Activated CD8-positive, alpha-beta T cell treated with anti-CD3 and anti-CD28 coated beads for 36 hours (primary cell): ENCODE results near the gene EZR. TPM values are rescaled to one million over a fixed set of nuclear protein-coding genes. Genes with fewer than 3 reads are reported as not detected.

Experiments used
- ATAC-seq: fragments of 200-7000 bp; cut with Tn5 transposase; one replicate; pipeline ENCODE4 v1.10.0; 2021; ENCODE audit warnings: mild to moderate bottlenecking, moderate library complexity
- CTCF ChIA-PET: fragments of 350-600 bp; sonication (Branson Sonifier 250); formaldehyde crosslinking; loops from one replicate; lab custom pipeline; 2021; ENCODE audit warnings: antibody characterized with exemption; lab: Charles Lee
- POLR2A ChIA-PET: fragments of 350-600 bp; sonication (Branson Sonifier 250); formaldehyde crosslinking; loops from one replicate; lab custom pipeline; 2021; ENCODE audit warnings: antibody characterized with exemption; lab: Charles Lee
- DNase-seq: peaks from one replicate; pipeline ENCODE4 v3.0.0-alpha.2; 2020
- H3K27ac Mint-ChIP-seq: one replicate; pipeline ENCODE4 v1.8.0; 2021; ENCODE audit warnings: mild to moderate bottlenecking, mixed read lengths
- H3K27me3 Mint-ChIP-seq: one replicate; pipeline ENCODE4 v1.8.0; 2021; ENCODE audit warnings: mixed read lengths
- H3K36me3 Mint-ChIP-seq: one replicate; pipeline ENCODE4 v1.8.0; 2021; ENCODE audit warnings: low read depth, mixed read lengths
- H3K4me1 Mint-ChIP-seq: one replicate; pipeline ENCODE4 v1.8.0; 2021; ENCODE audit warnings: low read depth, mixed read lengths
- H3K4me3 Mint-ChIP-seq: one replicate; pipeline ENCODE4 v1.8.0; 2021; ENCODE audit warnings: mild to moderate bottlenecking, moderate library complexity, mixed read lengths
- H3K9me3 Mint-ChIP-seq: one replicate; pipeline ENCODE4 v1.8.0; 2021; ENCODE audit warnings: mixed read lengths
- CTCF ChIP-seq: fragments of 200-600 bp; IDR thresholded peaks from one replicate; pipeline ENCODE4 v1.8.0; 2022; ENCODE audit warnings: antibody characterized with exemption, mild to moderate bottlenecking
- intact Hi-C: fragments of 100-400 bp; cut with micrococcal nuclease; formaldehyde crosslinking; loops from one replicate; pipeline ENCODE4 v1.10.0; 2022
- total RNA-seq, 2 experiments: library from RNA; stranded (reverse); gene quantifications; one replicate each; pipeline ENCODE4 v1.2.3, GENCODE V29; 2021

Gene EZR
- total RNA-seq, 2 experiments from 2014 or later: 199 to 206 TPM

- H3K4me3 Mint-ChIP-seq: no peak overlapping the region
- TF ChIP-seq CTCF: no peak
- ATAC-seq (no peak), DNase-seq (no peak)
- H3K27me3 Mint-ChIP-seq: no peaks in the 10 kb centered on the region
- intact Hi-C loops: no loop called here
- ChIA-PET POLR2A (interaction anchor here (0.7 to 3.0 kb wide), 4 partner anchors 9 to 1324 kb away, joined by 3 to 14 read pairs (median 4); no protein-coding TSS in a partner anchor), CTCF (interaction anchor here (0.8 to 1.6 kb wide), 5 partner anchors 9 to 354 kb away, joined by 3 to 5 read pairs (median 4); no protein-coding TSS in a partner anchor)
- peaks cover 79% of the 10 kb centered on the region for H3K36me3 Mint-ChIP-seq
- H3K9me3 Mint-ChIP-seq: no peaks in the 10 kb centered on the region
- H3K27ac Mint-ChIP-seq: peak overlapping the region; percentile 12
- peaks cover 32% of the 10 kb centered on the region for H3K4me1 Mint-ChIP-seq
Measured at GRCh38 chr6:158780246-158780884, 38.8 kb downstream of the EZR start.

DNA sequence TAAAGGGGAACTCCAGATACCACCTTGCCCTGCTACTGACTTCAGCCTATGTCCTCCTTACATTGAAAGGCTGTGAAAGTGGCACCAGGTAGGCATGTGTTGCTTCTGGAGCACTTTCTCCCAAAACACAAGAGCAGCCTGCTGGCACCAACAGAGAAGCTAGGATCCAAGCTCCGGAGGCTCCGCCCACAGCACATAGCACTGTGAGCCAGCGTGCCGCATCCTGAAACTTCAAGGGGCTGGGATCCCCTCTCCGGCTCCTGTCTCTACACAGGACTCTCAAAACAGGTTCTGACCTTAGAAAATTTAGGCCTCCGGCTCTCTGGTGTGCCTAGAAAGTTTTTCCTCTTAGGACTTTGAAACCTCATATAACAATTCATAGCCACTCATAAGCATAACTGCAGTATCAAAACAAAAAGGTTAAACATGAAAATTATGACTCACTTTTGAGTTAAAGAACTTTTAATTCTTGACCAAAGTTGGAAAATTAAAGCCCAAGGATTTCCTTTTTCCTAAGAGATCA lies 41.1 kb downstream of the EZR start:
- H3K4me3 Mint-ChIP-seq: no peak overlapping the region
- H3K36me3 Mint-ChIP-seq: peaks cover 75% of the 10 kb centered on the region
- ATAC-seq: no peak
- peaks cover 41% of the 10 kb centered on the region for H3K4me1 Mint-ChIP-seq
- intact Hi-C loops: no loop called here
- no peak for DNase-seq
- peak overlapping the region; percentile 48 for H3K27ac Mint-ChIP-seq
- ChIA-PET POLR2A (interaction anchor here (0.7 to 1.0 kb wide), 3 partner anchors 11 to 423 kb away, joined by 3 to 6 read pairs (median 4); no protein-coding TSS in a partner anchor), CTCF (interaction anchor here (1.0 to 1.9 kb wide), 2 partner anchors 77 to 194 kb away, joined by 3 to 5 read pairs; no protein-coding TSS in a partner anchor)
- H3K9me3 Mint-ChIP-seq: no peaks in the 10 kb centered on the region
- no peak for TF ChIP-seq CTCF
- no peaks in the 10 kb centered on the region for H3K27me3 Mint-ChIP-seq

- DNase-seq (no peak), ATAC-seq (no peak)
- Mint-ChIP-seq H3K36me3 (peaks cover 77% of the 10 kb centered on the region), H3K9me3 (no peaks in the 10 kb centered on the region), H3K4me3 (no peak overlapping the region), H3K4me1 (peaks cover 47% of the 10 kb centered on the region), H3K27ac (peak overlapping the region; percentile 46), H3K27me3 (no peaks in the 10 kb centered on the region)
- no peak for TF ChIP-seq CTCF
- CTCF ChIA-PET: interaction anchor here (1.9 kb wide), 1 partner anchor 195 kb away, joined by 5 read pairs; no protein-coding TSS in a partner anchor
- POLR2A ChIA-PET: interaction anchor here (0.7 to 1.0 kb wide), 3 partner anchors 11 to 424 kb away, joined by 3 to 6 read pairs (median 4); no protein-coding TSS in a partner anchor
- intact Hi-C loops: no loop called here
Measured at GRCh38 chr6:158777510-158777909, 41.7 kb downstream of the EZR start.

GRCh38 chr6:158776737-158777136 lies 42.4 kb downstream of the EZR start:
- Mint-ChIP-seq H3K4me3 (no peak overlapping the region), H3K27me3 (no peaks in the 10 kb centered on the region), H3K36me3 (peaks cover 78% of the 10 kb centered on the region), H3K9me3 (no peaks in the 10 kb centered on the region), H3K27ac (peak overlapping the region; percentile 47), H3K4me1 (peaks cover 53% of the 10 kb centered on the region)
- ChIA-PET CTCF (interaction anchor here (1.9 kb wide), 1 partner anchor 196 kb away, joined by 5 read pairs; no protein-coding TSS in a partner anchor), POLR2A (interaction anchor here (1.4 kb wide), 1 partner anchor 12 kb away, joined by 4 read pairs; no protein-coding TSS in a partner anchor)
- no peak for TF ChIP-seq CTCF
- DNase-seq (no peak), ATAC-seq (no peak)
- intact Hi-C loops: no loop called here
